Thyroid gland (tissue), 4 donors: ENCODE results near the gene DMAC2L.

ENCODE experiments used
- POLR2A ChIP-seq, 2 donors: fragments of 450-650 bp; IDR thresholded peaks; one replicate each; pipeline ENCODE4 v1.6.1; 2017; ENCODE audit warnings: antibody characterized with exemption in 2 of 2, mild to moderate bottlenecking in 2 of 2, moderate library complexity in 1 of 2
- TF ChIP-seq, protein P1 (sequence below), 6 experiments: fragments of 200-600 bp in 3 of 6; fragments of 450-650 bp in 3 of 6; sonication (generic) in 3 of 6; IDR thresholded peaks; one replicate each; pipeline ENCODE4 v1.5.1; 2016 to 2019; ENCODE audit warnings: antibody characterized with exemption in 6 of 6, mild to moderate bottlenecking in 2 of 6, inconsistent platforms in 1 of 6, moderate library complexity in 1 of 6

DNA sequence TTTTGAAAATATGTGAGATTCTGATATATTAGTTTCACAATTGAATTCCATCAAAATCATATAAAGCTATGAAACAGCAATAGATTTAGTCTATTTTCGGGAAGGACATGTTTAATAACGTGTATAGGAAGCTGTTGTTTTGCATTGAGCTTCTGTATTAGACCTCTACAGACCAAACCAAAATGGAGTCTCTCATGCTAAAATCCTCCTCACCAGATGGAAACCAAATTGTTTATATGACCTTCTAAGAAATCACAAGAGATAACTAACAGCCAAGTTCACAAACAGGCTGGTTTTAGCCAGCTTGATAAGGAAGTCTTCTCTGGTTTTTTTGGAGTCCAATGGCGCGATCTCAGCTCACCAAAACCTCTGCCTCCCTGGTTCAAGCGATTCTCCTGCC, 24.0 kb upstream of the DMAC2L start:
- TF ChIP-seq, protein P1, sequence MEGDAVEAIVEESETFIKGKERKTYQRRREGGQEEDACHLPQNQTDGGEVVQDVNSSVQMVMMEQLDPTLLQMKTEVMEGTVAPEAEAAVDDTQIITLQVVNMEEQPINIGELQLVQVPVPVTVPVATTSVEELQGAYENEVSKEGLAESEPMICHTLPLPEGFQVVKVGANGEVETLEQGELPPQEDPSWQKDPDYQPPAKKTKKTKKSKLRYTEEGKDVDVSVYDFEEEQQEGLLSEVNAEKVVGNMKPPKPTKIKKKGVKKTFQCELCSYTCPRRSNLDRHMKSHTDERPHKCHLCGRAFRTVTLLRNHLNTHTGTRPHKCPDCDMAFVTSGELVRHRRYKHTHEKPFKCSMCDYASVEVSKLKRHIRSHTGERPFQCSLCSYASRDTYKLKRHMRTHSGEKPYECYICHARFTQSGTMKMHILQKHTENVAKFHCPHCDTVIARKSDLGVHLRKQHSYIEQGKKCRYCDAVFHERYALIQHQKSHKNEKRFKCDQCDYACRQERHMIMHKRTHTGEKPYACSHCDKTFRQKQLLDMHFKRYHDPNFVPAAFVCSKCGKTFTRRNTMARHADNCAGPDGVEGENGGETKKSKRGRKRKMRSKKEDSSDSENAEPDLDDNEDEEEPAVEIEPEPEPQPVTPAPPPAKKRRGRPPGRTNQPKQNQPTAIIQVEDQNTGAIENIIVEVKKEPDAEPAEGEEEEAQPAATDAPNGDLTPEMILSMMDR (IDR thresholded peaks at IDR 0.05), result no peak
- no peak for TF ChIP-seq POLR2A (IDR thresholded peaks at IDR 0.05)
